IPS DF 4.7 (cell line): ENCODE data around the gene CCDC92.

Experiments used
- DNase-seq: peaks from one replicate; pipeline ENCODE4 v3.0.0-alpha.2; 2013; ENCODE audit warnings: low spot score; ENCODE audit errors: extremely low read depth

CCDC92 gene

GRCh38 chr12:124002021-124002644 is 29.5 kb upstream of the CCDC92 start:
- no peak for DNase-seq

GRCh38 chr12:124001343-124001742 is 28.7 kb upstream of the CCDC92 start:
- DNase-seq = no peak

GRCh38 chr12:124000111-124000510 is 27.5 kb upstream of the CCDC92 start:
- no peak for DNase-seq

- DNase-seq = no peak
Measured at GRCh38 chr12:123998991-123999359, 26.3 kb upstream of the CCDC92 start.

- DNase-seq = no peak
Measured at GRCh38 chr12:123998344-123998990, 25.8 kb upstream of the CCDC92 start.

- DNase-seq = no peak
Measured at GRCh38 chr12:123997908-123998307, 25.3 kb upstream of the CCDC92 start.

GRCh38 chr12:123997033-123997822 is 24.6 kb upstream of the CCDC92 start:
- DNase-seq = no peak

GRCh38 chr12:123996581-123996980 is 23.9 kb upstream of the CCDC92 start:
- no peak for DNase-seq

- DNase-seq = no peak
Measured at GRCh38 chr12:123995023-123995748, 22.6 kb upstream of the CCDC92 start.

- no peak for DNase-seq
Measured at GRCh38 chr12:123992118-123992825, 19.6 kb upstream of the CCDC92 start.

GRCh38 chr12:123991372-123991951 is 18.8 kb upstream of the CCDC92 start:
- no peak for DNase-seq

- no peak for DNase-seq
Measured at GRCh38 chr12:123990511-123990910, 17.9 kb upstream of the CCDC92 start.

- no peak for DNase-seq
Measured at GRCh38 chr12:123989753-123990152, 17.1 kb upstream of the CCDC92 start.

- no peak for DNase-seq
Measured at GRCh38 chr12:123989168-123989567, 16.5 kb upstream of the CCDC92 start.

GRCh38 chr12:123987022-123987421 is 14.4 kb upstream of the CCDC92 start:
- no peak for DNase-seq

GRCh38 chr12:123986374-123986965 is 13.8 kb upstream of the CCDC92 start:
- DNase-seq = no peak

GRCh38 chr12:123984903-123985302 is 12.3 kb upstream of the CCDC92 start:
- no peak for DNase-seq

GRCh38 chr12:123983822-123984485 is 11.3 kb upstream of the CCDC92 start:
- no peak for DNase-seq

- no peak for DNase-seq
Measured at GRCh38 chr12:123982269-123982668, 9.6 kb upstream of the CCDC92 start.

- no peak for DNase-seq
Measured at GRCh38 chr12:123979566-123979965, 6.9 kb upstream of the CCDC92 start.
